ENCODE results near the gene EMX2. TPM values are rescaled to one million over a fixed set of nuclear protein-coding genes. Genes with fewer than 3 reads are reported as not detected.

EMX2 gene
- total RNA-seq, 2 donors from 2014 or later, result not detected

GRCh38 chr10:117549100-117549585 lies 6.6 kb downstream of the EMX2 start:
- no peak for ATAC-seq
- TF ChIP-seq POLR2A (IDR thresholded peaks at IDR 0.05), result no peak
- H3K27me3 ChIP-seq, result peaks cover 0 to 58% of the 10 kb centered on the region in 2 donors
- H3K36me3 ChIP-seq (replicated peaks in 1 of 2; ENCODE audit: insufficient read depth in 1 of 2, low read depth in 2 of 2), result no peaks in the 10 kb centered on the region
- no peaks in the 10 kb centered on the region for H3K9me3 ChIP-seq
- peaks cover 40% of the 10 kb centered on the region for H3K4me1 ChIP-seq
- intact Hi-C loops (cut with DNase I), result loop anchor here (10.0 kb wide), 1 partner anchor 556 kb away; no protein-coding TSS in a partner anchor
- WGBS, 2 donors, result 17 to 29% methylated on average over 6 of the region's 6 CpGs
- no peak overlapping the region for H3K4me3 ChIP-seq
- H3K27ac ChIP-seq, result no peak overlapping the region
- DNase-seq, result no peak

- no peak overlapping the region for H3K27ac ChIP-seq
- no peak for DNase-seq
- intact Hi-C loops (cut with DNase I), result no loop called here
- WGBS, 2 donors, result 14 to 17% methylated on average over 6 of the region's 6 CpGs
- H3K4me3 ChIP-seq, result no peak overlapping the region
- no peak for ATAC-seq
- H3K27me3 ChIP-seq, result peaks cover 0 to 49% of the 10 kb centered on the region in 2 donors
- TF ChIP-seq CTCF (IDR thresholded peaks at IDR 0.05), result no peak
- no peak for TF ChIP-seq POLR2A (IDR thresholded peaks at IDR 0.05)
- peaks cover 31% of the 10 kb centered on the region for H3K4me1 ChIP-seq
- H3K36me3 ChIP-seq (replicated peaks in 1 of 2; ENCODE audit: insufficient read depth in 1 of 2, low read depth in 2 of 2), result no peaks in the 10 kb centered on the region
- H3K9me3 ChIP-seq, result no peaks in the 10 kb centered on the region
Observed at GRCh38 chr10:117550076-117550475, 7.5 kb downstream of the EMX2 start.

GRCh38 chr10:117550599-117551329 lies 8.2 kb downstream of the EMX2 start:
- Histone ChIP-seq H3K27ac (no peak overlapping the region), H3K36me3 (replicated peaks in 1 of 2; ENCODE audit: insufficient read depth in 1 of 2, low read depth in 2 of 2) (no peaks in the 10 kb centered on the region), H3K9me3 (no peaks in the 10 kb centered on the region), H3K27me3 (peaks cover 0 to 44% of the 10 kb centered on the region in 2 donors), H3K4me3 (no peak overlapping the region), H3K4me1 (peaks cover 24% of the 10 kb centered on the region)
- TF ChIP-seq POLR2A (IDR thresholded peaks at IDR 0.05) (no peak), CTCF (IDR thresholded peaks at IDR 0.05) (no peak)
- 3 to 5% methylated on average over 21 to 22 of the region's 22 CpGs for WGBS, 2 donors
- ATAC-seq, result no peak
- no peak for DNase-seq
- intact Hi-C loops (cut with DNase I), result no loop called here

- ATAC-seq, result no peak
- TF ChIP-seq CTCF (IDR thresholded peaks at IDR 0.05), result no peak
- TF ChIP-seq POLR2A (IDR thresholded peaks at IDR 0.05), result no peak
- WGBS, 2 donors, result 4 to 10% methylated on average over 32 to 45 of the region's 45 CpGs
- no peak overlapping the region for H3K27ac ChIP-seq
- intact Hi-C loops (cut with DNase I), result no loop called here
- no peak for DNase-seq
- peaks cover 16% of the 10 kb centered on the region for H3K4me1 ChIP-seq
- no peak overlapping the region for H3K4me3 ChIP-seq
- H3K27me3 ChIP-seq, result peaks cover 0 to 36% of the 10 kb centered on the region in 2 donors
- no peaks in the 10 kb centered on the region for H3K36me3 ChIP-seq (replicated peaks in 1 of 2; ENCODE audit: insufficient read depth in 1 of 2, low read depth in 2 of 2)
- no peaks in the 10 kb centered on the region for H3K9me3 ChIP-seq
Observed at GRCh38 chr10:117551330-117552155, 9.0 kb downstream of the EMX2 start.

GRCh38 chr10:117552156-117552631 lies 9.6 kb downstream of the EMX2 start:
- H3K4me3 ChIP-seq, result no peak overlapping the region
- H3K27me3 ChIP-seq, result peaks cover 0 to 38% of the 10 kb centered on the region in 2 donors
- intact Hi-C loops (cut with DNase I), result no loop called here
- no peak for ATAC-seq
- peaks cover 15% of the 10 kb centered on the region for H3K4me1 ChIP-seq
- TF ChIP-seq CTCF (IDR thresholded peaks at IDR 0.05) (no peak), POLR2A (IDR thresholded peaks at IDR 0.05) (no peak)
- H3K36me3 ChIP-seq (replicated peaks in 1 of 2; ENCODE audit: insufficient read depth in 1 of 2, low read depth in 2 of 2), result no peaks in the 10 kb centered on the region
- WGBS, 2 donors, result 2% methylated on average over 39 of the region's 39 CpGs; no CpG with 5 or more reads in 1 of the 2 donors
- no peak for DNase-seq
- no peak overlapping the region for H3K27ac ChIP-seq
- H3K9me3 ChIP-seq, result no peaks in the 10 kb centered on the region

All from body of pancreas (tissue), 4 donors.